HEK293 (cell line): Measurements from ENCODE around the gene KRT16.

Source experiments
- ATF2 ChIP-seq: fragments of 450-650 bp; formaldehyde crosslinking; IDR thresholded peaks from 2 replicates; pipeline ENCODE4 v1.5.1; 2016; ENCODE audit warnings: missing biosample characterization, missing genetic modification characterization, low read depth
- CTCF ChIP-seq: fragments of 450-650 bp; formaldehyde crosslinking; IDR thresholded peaks from 2 replicates; pipeline ENCODE4 v1.5.1; 2016; ENCODE audit warnings: missing biosample characterization, missing genetic modification characterization
- ELK4 ChIP-seq: IDR thresholded peaks from 2 replicates; pipeline ENCODE4 v1.6.1; 2011; ENCODE audit warnings: mild to moderate bottlenecking, low read depth, low read length, borderline replicate concordance
- HOXA7 ChIP-seq: sonication (generic); formaldehyde crosslinking; IDR thresholded peaks from 2 replicates; pipeline ENCODE4 v1.8.1; 2022; ENCODE audit warnings: missing genetic modification reagents, borderline replicate concordance
- KLF17 ChIP-seq: fragments of 450-650 bp; formaldehyde crosslinking; IDR thresholded peaks from 2 replicates; pipeline ENCODE4 v1.5.1; 2016; ENCODE audit warnings: missing biosample characterization, missing genetic modification characterization
- RBAK ChIP-seq: fragments of 450-650 bp; formaldehyde crosslinking; IDR thresholded peaks from 2 replicates; pipeline ENCODE4 v1.5.1; 2016; ENCODE audit warnings: missing biosample characterization, missing genetic modification characterization
- YY1 ChIP-seq: fragments of 450-650 bp; formaldehyde crosslinking; IDR thresholded peaks from 2 replicates; pipeline ENCODE4 v1.5.1; 2018; ENCODE audit warnings: missing biosample characterization, missing genetic modification characterization
- ZSCAN16 ChIP-seq: fragments of 450-650 bp; formaldehyde crosslinking; IDR thresholded peaks from 2 replicates; pipeline ENCODE4 v1.5.1; 2016; ENCODE audit warnings: missing biosample characterization, missing genetic modification characterization

- no peak for TF ChIP-seq ELK4
- no peak for TF ChIP-seq ZSCAN16 (tag by site-specific recombination)
- no peak for TF ChIP-seq CTCF (tag by site-specific recombination)
- TF ChIP-seq KLF17 (tag by site-specific recombination), result no peak
- TF ChIP-seq HOXA7, result no peak
- TF ChIP-seq ATF2, result no peak
- no peak for TF ChIP-seq RBAK (tag by site-specific recombination)
- TF ChIP-seq YY1 (tag by site-specific recombination), result no peak
Observed at GRCh38 chr17:41610965-41611640, 1.5 kb downstream of the KRT16 start.
